Panc1 (cell line): Measurements from ENCODE around the gene RPEL1. TPM values are rescaled to one million over a fixed set of nuclear protein-coding genes. Genes with fewer than 3 reads are reported as not detected.

Experiments used
- ATAC-seq: fragments of 200-7000 bp; cut with Tn5 transposase; 2 replicates; pipeline ENCODE4 v1.9.1; 2020; ENCODE audit warnings: mild to moderate bottlenecking, moderate library complexity
- BruUV-seq: library from RNA; stranded (reverse); fragments of 400-500 nt; replicated peaks from 2 replicates; lab custom pipeline; 2021; lab: Mats Ljungman, UMichigan
- CTCF ChIA-PET: fragments of 300-600 bp; sonication (Branson Sonifier 250); formaldehyde crosslinking; loops from one replicate; lab custom pipeline; 2022; ENCODE audit warnings: antibody characterized with exemption; lab: Charles Lee
- POLR2A ChIA-PET: fragments of 300-600 bp; sonication (Branson Sonifier 250); formaldehyde crosslinking; loops from one replicate; lab custom pipeline; 2022; ENCODE audit warnings: antibody characterized with exemption; lab: Charles Lee
- DNase-seq: peaks from one replicate; pipeline ENCODE4 v3.0.0-alpha.2; 2010; ENCODE audit warnings: low read depth, low spot score
- H3K27ac ChIP-seq: 2 replicates; pipeline ENCODE4 v1.5.1; 2011; ENCODE audit warnings: mild to moderate bottlenecking, low read length, inconsistent platforms
- H3K27me3 ChIP-seq: fragments of 200-500 bp; sonication (Bioruptor generic); 2 replicates; pipeline ENCODE4 v1.6.0; 2014; ENCODE audit warnings: low read length, inconsistent platforms; ENCODE audit not compliant: control insufficient read depth, insufficient read depth
- H3K36me3 ChIP-seq: fragments of 200-500 bp; sonication (Bioruptor generic); 2 replicates; pipeline ENCODE4 v1.5.1; 2014; ENCODE audit warnings: inconsistent platforms, mild to moderate bottlenecking, low read length, moderate library complexity; ENCODE audit not compliant: control insufficient read depth, insufficient read depth
- H3K4me1 ChIP-seq: 2 replicates; pipeline ENCODE4 v1.5.1; 2011; ENCODE audit warnings: inconsistent platforms, mild to moderate bottlenecking, low read length, moderate library complexity; ENCODE audit not compliant: control insufficient read depth, insufficient read depth
- H3K4me3 ChIP-seq, 2 experiments: 2 replicates each; pipeline ENCODE4 v1.5.1; 2011 to 2012; ENCODE audit warnings: low read depth in 2 of 2, low read length in 2 of 2, mild to moderate bottlenecking in 2 of 2, inconsistent platforms in 1 of 2, moderate library complexity in 1 of 2
- H3K9me3 ChIP-seq: fragments of 200-500 bp; sonication (Bioruptor generic); 2 replicates; pipeline ENCODE4 v1.5.1; 2014; ENCODE audit warnings: low read depth, mild to moderate bottlenecking, inconsistent platforms, low read length, moderate library complexity; ENCODE audit not compliant: control insufficient read depth, insufficient read depth
- CTCF ChIP-seq: fragments of 450-650 bp; IDR thresholded peaks from 2 replicates; pipeline ENCODE4 v1.5.1; 2017; ENCODE audit warnings: mild to moderate bottlenecking
- POLR2AphosphoS5 ChIP-seq: IDR thresholded peaks from 2 replicates; pipeline ENCODE4 v1.6.1; 2012; ENCODE audit warnings: mild to moderate bottlenecking, low read depth, low read length, moderate library complexity
- REST ChIP-seq, 2 experiments: IDR thresholded peaks; 2 replicates each; pipeline ENCODE4 v1.6.1; 2011 to 2012; ENCODE audit warnings: low read depth in 2 of 2, control low read depth in 1 of 2, low read length in 1 of 2, mild to moderate bottlenecking in 1 of 2, moderate library complexity in 1 of 2; ENCODE audit not compliant: insufficient read depth in 1 of 2
- SIN3A ChIP-seq: IDR thresholded peaks from 2 replicates; pipeline ENCODE4 v1.6.1; 2012; ENCODE audit warnings: low read depth, mild to moderate bottlenecking, low read length, moderate library complexity, borderline replicate concordance; ENCODE audit not compliant: insufficient read depth
- TCF7L2 ChIP-seq: IDR thresholded peaks from 2 replicates; pipeline ENCODE4 v1.6.1; 2011; ENCODE audit warnings: mild to moderate bottlenecking, low read depth, low read length, inconsistent platforms
- in situ Hi-C: cut with HindIII; loops from 2 replicates; pipeline ENCODE4 v1.10.0; 2016; ENCODE audit warnings: low sequenced_read_pairs, low pct_unique_long_range_greater_than_20kb
- intact Hi-C: fragments of 100-400 bp; cut with micrococcal nuclease; formaldehyde crosslinking; loops from one replicate; pipeline ENCODE4 v1.10.0; 2022; ENCODE audit not compliant: unreplicated experiment
- total RNA-seq: library from RNA; stranded (reverse); gene quantifications from one replicate; pipeline ENCODE4 v1.2.1, GENCODE V29; 2021; ENCODE audit not compliant: unreplicated experiment

Gene RPEL1
- total RNA-seq, 1 experiment from 2014 or later = 0.10 TPM

GRCh38 chr10:103276896-103277712 lies 31.4 kb downstream of the RPEL1 start, which contains the start of gene INA:
Gene INA, plus strand, starts transcription at chr10:103277138. Its CDS starts 74 bp downstream, at chr10:103277212.
- ChIA-PET CTCF (no interaction called here), POLR2A (no interaction called here)
- DNase-seq = no peak
- Histone ChIP-seq H3K9me3 (no peaks in the 10 kb centered on the region), H3K4me1 (peaks cover 11% of the 10 kb centered on the region), H3K27ac (no peak within 1 kb of the TSS), H3K4me3 (peak within 1 kb of the TSS in 1 of 2 experiments; percentile 12; a peak in 1 of 4 replicates), H3K27me3 (peaks cover 10% of the 10 kb centered on the region), H3K36me3 (no peaks in the 10 kb centered on the region)
- in situ Hi-C loops = no loop called here
- BruUV-seq = no TSS peak
- intact Hi-C loops = no loop called here
- no peak for TF ChIP-seq TCF7L2
- TF ChIP-seq REST (IDR thresholded peaks at IDR 0.05; ENCODE audit: insufficient read depth in 1 of 2, low read depth in 2 of 2, low read length in 1 of 2) = no peak; a peak in 1 of 4 replicates
- TF ChIP-seq POLR2AphosphoS5 = no peak
- no peak for TF ChIP-seq SIN3A
- TF ChIP-seq CTCF = no peak
- no peak for ATAC-seq

- H3K4me3 ChIP-seq = peak overlapping the region in 1 of 2 experiments; percentile 12; a peak in 1 of 4 replicates
- TF ChIP-seq TCF7L2 (no peak), POLR2AphosphoS5 (no peak), SIN3A (no peak), CTCF (no peak), REST (IDR thresholded peaks at IDR 0.05; ENCODE audit: insufficient read depth in 1 of 2, low read depth in 2 of 2, low read length in 1 of 2) (peak in 1 of 2 experiments; percentile 48; a peak in 1 of 4 replicates)
- POLR2A ChIA-PET = no interaction called here
- in situ Hi-C loops = no loop called here
- H3K36me3 ChIP-seq = no peaks in the 10 kb centered on the region
- intact Hi-C loops = no loop called here
- peaks cover 10% of the 10 kb centered on the region for H3K4me1 ChIP-seq
- DNase-seq (no peak), ATAC-seq (no peak)
- CTCF ChIA-PET = no interaction called here
- H3K27ac ChIP-seq = no peak overlapping the region
- H3K27me3 ChIP-seq = peaks cover 10% of the 10 kb centered on the region
- no peaks in the 10 kb centered on the region for H3K9me3 ChIP-seq
- BruUV-seq = no TSS peak
Measured at GRCh38 chr10:103277713-103278536, 32.2 kb downstream of the RPEL1 start.
